Eye (tissue), 1 donor: ENCODE data around the gene LDB3.

Experiments
- DNase-seq: peaks from one replicate; pipeline ENCODE4 v3.0.0-alpha.2; 2015

Gene LDB3

DNA sequence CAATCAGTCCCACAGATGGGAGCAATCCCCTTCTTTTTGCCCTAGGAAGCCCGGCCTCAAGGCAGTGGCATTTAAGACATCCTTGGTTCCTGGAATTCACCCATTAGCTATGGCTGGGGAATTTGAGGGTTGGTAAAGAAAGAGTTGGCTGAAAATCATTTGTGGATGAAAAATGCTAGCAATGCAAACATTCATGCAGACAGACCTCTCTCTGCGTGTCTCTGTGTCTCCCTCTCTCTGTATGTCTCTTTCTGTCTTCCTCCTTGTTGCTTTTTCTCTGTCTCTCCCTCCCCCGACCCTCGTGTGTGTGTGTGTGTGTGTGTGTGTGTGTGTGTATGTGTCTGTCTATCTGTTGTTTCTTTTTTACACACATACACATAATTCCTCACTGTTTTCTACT, 19.4 kb downstream of the LDB3 start:
- no peak for DNase-seq

DNA sequence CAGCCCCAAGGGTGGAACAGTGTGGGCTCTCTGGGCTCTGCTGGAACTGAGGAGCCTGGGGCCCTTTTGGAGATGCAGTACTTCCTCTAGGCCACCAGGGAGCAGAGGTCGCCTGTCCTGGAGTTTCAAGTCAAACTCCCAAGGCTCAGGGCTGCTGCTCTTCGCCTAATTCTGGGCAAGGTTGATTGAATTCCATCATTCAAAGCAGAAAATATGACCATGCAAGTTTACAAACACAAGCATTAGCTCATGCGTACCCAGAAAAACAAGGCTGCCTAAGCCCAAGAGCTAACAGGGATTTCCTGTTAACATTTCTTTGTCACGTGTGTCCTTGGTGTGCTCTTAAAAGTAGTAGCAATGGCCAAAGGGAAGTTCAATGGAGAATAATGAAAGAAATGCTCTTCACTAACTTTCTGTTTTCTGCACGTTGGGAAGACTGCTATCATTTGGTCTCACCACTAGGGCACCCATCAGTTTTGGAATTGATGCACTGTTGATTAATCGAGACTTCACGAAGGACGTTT, 20.1 kb downstream of the LDB3 start:
- DNase-seq, result peak; percentile 81

DNA sequence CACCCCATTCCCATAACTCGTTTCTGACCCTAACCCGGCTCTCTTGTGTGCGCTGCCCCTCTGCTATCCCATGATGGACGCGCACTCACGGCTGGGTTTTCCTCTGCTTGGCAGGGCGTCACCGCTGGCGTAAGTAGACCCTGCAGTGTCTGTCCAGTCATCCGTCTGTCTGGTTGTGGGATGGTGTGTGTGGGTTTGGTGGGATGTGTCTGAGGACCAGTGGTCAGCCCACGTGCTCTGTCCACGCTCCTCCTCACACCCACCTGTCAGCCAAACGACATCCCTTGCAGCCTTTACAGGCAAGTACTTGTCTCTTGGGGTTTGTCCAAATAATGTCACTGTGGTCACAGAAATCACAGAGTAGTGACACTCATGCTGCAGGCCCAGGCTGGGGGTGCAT, 20.8 kb downstream of the LDB3 start:
- DNase-seq, result no peak

DNA sequence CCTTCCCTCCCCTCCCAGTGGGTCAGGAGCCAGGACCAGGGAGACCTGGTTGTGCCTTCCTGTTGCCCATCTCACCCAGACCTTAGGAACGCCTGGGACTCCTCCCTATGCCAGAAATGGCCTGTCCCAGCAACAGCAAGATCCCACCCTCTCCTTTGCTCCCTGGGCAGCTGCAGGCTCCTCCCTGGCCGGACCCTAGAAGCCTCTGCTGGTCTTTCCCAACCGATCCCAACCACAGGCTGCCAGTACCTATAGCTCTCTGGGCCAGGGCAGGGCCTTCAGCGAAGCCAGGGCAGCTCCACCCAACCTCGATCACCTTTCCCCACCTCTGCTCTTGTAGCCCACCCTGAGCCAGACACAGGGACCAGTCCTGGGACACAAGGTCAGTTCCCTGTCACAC, 21.9 kb downstream of the LDB3 start:
- no peak for DNase-seq

DNA sequence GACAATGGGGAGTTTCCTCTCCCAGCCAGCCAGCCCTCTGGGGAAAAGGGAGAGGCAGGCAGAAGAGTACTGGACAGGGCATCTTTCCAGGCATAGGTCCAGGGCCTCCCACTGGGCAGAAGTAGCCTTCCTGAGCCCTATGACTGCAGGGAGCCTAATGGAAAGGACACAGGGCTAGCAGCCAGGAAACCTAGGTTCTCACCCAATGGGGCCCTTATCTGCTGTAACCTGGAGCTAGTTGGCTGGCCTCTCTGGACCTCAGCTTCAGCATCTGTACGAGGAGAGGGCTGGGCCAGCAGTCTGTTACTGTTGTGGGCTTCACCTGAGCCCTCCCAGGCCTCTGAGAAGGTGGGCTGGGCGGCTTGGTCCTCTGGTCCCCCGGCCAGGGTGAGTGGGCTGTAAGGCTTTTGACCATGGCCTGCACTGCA, 22.4 kb downstream of the LDB3 start:
- DNase-seq, result no peak

DNA sequence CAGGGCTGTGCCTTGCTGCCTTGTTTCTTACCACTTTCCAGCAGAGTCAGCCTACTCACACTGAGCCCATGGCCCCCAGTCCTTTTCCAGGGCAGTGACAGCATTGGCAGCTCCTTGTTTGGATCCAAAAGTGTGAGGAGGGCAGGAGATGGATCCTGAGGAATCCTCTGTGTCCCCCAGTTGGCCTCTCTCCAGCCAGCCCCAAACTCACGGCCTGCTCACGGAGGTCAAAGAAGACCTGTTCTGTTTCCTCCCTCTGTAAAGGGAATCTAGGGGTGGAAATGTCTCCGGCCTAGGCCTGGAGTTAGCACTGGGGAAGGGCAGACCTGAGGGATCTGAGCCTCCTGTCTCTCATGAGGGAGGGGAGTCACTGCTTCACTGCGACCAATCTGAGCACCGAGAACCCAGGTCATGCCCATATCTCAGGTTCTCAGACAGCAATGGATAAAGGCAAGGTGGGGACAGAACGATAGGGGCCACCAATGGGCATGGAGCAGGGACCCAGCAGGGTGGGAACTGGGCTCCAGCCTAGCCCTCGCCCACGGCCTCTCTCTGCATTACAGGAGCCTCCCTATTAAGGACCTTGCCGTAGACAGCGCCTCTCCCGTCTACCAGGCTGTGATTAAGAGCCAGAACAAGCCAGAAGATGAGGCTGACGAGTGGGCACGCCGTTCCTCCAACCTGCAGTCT, 23.2 kb downstream of the LDB3 start:
- DNase-seq, result no peak

DNA sequence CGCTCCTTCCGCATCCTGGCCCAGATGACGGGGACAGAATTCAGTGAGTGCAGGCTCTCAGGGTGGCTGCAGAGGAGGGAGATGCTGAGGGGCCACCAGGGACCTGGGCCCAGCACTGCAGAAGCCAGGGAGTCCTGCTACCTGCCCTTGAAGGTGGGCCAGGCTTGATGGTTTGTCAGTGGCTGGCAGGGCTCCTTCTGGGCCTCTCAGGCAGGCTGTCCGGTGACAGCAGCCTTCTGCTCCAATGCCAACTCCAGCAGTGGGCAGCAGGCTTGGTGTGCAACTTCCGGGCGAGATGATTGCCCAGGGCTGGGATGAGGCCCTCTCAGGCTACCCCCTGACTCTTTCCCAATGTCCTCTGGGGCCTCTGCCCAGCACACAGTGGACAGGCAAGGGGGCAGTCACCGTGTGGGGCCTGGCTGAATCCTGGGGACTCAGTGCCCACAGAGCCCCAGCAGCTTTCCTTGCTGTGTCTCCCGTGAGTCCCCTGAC, 23.8 kb downstream of the LDB3 start:
- no peak for DNase-seq

DNA sequence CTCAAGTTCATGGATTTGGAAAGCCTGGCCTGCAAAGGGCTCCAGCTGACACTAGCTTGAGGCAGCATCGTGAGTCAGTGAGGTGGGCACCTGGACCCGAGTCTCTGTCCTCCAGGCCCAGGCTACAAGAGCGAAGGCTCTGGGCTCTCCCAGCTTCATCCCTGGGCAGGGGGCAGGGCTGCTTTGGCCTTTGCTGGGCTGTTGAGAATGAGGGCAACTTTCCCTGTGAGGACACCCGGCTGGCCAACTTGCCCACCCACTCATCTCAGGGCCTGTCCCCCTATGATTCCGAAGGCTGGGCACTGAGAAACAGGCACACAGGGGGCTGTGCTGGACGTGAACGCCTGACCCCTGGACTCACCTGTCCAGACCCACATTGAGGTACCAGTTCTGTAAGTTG, 24.4 kb downstream of the LDB3 start:
- no peak for DNase-seq

DNA sequence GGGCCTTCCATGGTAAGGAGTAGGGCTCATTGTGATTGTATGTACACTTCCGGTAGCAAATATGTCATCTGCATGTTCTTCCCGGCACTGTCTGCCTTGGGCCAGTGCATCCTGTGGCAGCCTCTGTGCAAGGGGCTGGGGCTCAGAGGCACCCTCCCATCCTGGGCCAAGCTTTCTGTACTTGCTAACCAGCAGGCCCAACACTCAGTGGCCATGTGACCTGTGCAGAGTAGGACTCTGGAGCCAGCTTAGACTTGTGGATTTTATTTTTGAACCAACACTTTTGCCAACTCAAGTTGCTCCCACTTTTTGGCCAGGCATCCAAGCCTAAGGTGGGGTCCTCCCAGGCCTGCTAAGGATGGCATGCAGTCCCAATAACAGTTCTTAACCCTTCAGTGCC, 25.0 kb downstream of the LDB3 start:
- DNase-seq, result no peak

DNA sequence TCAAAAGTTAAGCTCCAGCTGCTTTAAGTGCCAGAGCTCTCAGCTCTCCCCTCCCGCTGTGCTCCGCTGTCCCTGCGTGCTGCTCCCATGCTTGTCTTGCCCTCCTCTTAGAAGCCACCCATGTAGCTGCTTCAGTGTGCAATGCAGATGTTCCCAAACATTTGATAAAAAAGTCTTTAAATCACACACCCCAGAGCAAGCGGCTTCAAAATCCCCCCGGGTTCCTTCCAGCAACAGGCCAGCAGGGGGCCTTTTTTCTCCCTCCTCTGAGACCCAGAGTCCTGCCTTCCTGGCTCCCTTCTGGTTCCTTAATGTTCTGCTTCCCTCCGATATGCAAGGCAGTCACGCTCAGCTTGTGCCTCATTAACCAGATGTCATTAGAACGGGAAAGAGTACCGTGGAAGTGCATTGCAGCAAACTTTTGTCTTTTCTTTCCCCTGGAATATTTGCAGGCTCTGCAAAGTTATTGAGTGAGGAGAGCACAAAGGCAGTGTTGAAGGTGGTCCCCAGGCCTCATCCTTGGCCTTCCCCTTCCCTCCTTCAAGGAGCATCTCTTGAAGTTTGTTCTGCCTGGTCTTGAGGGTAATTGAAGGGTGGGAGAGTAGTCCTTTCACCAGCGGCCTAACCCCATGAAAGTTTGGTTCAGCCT, 25.5 kb downstream of the LDB3 start:
- peak; percentile 84 for DNase-seq

DNA sequence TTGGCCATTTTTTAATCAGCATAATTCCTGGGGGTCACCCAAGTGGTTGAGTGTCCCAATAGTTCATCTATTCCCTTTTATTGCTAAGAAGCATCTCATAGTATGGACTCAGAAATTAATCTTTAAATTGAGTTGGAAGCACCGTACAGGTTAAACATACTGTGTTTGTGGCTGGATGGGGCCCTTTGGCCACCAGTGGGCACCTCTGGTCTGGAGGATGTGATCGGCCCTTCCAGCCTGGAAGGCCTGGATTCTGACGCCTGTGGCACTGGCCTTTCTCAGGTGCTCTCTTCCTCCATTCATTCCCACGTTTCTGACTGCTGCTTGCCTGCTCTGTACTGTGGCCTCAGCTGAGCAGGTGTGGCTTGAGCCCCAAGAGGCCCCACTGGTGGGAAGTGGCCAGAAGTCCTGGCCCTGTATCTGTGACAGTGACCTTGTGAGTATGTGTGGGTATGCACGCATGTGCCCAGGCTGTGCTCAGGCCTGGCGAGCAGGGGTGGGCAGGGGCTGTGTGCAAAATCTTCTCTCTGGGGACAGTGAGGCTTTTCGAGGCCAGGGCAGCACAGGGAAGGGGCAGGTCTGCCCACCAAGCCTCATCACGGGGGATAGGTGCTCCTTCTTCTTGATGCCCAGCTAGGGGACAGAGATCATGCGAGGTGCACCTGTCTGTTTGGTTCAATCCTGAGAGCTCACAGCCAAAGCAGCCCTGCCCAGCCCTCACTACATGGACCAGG, 30.1 kb downstream of the LDB3 start:
- no peak for DNase-seq

DNA sequence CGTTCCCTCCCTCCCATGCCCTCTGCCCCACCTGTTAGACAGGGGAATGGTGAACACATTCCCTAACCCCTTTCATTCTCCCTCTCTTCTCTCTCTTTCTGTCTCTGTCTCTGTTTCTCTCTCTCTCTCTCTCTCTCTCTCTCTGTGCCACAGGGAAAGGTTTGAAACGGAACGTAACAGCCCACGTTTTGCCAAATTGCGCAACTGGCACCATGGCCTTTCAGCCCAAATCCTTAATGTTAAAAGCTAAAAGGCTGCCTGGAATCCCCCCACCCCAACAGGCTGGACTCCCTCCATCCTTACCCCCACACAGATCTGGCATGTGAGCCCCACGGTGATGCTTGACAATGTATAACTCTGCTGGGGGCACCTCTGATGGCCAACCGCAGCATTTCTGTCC, 30.8 kb downstream of the LDB3 start:
- no peak for DNase-seq

DNA sequence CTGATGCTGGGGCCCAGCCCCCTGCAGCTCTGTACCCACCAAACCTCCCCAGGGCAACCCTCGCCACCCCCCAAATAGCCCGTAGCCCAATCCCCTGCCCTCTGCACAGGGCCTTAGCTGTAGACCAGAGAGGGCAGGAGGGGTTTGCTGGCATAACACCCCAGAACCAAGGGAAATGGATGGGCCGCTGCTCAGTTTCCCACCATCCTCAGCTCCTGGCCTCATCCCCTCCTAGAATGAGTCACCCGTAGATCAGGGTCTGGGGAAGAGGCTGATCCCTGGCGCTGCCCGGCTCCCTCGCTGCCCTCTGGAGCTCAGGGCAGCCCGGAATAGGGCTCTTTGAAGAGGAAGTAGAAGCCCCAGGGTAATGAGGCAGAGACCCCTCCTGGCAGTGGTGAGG, 31.2 kb downstream of the LDB3 start:
- no peak for DNase-seq

DNA sequence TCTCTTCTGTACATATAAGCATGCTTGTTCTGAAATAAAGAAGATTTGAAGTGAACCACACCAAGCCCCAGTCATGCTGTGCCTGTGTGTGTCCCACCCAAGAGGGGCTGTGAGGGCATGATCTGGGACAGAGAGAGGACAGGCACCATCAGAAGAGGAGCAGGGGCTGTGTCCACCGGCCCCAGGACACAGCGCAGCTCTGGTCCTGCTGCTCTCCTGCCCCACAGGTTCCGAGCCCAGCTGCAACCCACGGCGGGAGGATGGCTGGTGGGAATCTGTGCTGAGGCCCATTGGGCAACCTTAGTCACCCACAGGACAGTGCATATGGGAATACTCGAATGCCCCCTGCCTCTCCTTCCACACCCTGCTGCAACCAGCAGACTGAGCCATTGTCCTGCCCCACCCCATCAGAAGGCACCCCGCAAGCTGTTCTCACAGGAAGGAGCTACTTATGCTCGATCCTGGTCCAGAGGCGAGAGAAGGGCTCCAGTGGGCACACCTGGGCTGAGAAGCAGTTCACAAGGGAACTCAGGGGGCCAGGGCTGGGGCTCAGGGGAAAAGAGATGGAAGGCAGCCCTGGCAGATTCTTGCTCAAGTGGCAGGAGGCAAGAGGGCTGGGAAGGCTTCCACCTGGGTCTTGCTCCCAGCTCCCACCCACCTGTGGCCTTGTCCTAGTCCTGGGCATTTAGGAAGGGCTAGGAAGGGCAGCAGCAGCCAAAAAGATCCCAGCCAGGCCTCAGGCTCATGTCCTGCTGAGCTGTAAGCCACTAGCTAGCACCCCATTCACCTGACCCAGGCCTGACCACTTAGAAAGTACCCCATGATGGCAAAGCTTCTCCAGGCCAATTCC, 31.9 kb downstream of the LDB3 start:
- no peak for DNase-seq

DNA sequence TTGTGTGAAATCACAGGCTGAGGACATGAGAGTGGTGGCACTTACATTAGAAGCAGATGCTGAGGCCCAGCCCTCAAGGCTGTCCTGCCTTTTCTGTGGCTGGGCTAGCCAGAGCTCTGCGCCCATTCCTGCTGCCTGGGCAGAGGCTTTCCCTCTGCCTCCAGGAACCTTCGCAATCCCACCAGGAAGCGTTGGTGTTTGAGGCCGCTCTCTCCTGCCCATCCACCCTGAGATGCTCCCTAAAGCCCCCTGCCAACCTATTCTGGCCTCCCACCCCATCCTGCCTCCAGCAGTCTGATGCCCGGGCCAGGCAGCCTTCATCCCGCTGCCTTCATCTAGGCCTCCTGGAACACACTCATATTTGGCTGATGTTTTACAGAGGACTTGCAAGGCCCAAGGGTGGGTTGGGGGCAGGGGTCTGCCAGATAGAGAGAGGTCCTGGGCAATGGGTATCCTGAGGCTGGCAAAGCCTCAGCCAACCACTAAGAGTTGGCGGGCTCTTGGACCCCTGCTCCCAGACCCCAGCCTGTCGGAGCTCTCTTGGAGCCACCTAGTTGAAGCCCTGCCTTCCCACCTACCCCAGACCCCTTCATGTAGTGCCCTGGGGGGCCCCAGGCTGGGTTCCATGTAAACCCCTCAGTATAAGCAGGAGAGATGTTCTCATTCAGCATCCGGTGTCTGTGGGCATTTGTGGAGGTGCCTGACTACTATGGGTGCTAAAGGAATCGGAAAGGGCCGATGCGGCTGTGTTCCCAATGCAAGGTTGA, 32.7 kb downstream of the LDB3 start:
- DNase-seq, result no peak

DNA sequence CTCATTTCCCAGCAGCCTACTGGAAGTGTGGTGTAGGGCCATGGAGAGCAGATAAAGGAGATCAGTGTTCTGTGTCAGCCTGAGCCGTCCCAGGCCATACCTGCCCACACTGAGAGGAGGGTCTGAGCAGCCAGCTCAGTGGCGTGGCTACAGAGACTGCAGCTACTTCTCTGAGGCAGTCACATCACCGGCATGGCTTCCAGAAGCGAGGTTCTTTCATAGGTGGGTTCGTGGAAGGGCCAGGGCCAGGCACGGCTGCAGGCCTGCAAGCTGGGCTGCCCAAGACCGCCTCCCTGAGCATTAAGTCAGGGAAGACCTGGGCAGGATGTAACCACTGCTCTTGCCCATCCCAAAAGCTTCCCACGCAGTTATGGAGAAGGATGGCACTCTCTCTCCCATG, 34.9 kb downstream of the LDB3 start:
- DNase-seq, result no peak

DNA sequence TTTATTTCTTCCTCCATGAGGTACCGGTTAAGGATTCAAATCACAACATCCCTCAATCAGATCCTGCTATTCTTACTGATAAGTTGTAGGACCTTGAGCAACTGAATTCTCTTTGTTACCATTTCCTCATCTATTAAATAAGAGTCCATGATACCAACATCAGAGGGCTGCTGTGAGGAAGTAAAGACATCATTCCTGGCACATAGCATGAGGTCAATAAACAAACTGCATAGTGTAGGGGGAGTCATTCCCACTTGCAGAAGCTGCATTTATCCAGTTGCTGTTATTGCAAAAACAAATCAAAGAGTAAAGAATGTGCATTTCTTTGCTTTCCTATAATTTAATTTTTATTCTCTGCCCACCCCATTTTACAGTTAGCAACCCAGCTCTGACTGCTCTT, 36.8 kb downstream of the LDB3 start:
- DNase-seq, result no peak

DNA sequence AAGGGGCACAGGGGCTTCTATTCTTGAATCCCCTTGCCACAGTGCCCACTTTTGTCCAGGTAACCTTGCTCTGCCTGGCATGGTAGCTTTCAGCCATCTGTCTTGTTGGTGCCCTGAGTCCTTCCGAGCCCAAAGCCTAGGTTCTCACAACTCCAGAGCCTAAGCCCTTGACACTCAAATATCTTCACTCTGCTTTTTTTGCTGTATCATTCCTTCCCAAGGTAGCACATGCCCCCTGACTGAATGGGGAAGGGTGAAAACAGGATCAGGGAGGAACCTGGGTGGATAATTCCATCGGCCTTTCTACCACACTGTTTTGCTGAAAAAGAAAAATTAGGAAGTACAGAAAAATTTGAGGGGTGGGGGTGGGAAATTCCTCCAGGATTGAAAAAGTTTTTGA, 37.6 kb downstream of the LDB3 start:
- DNase-seq, result no peak

DNA sequence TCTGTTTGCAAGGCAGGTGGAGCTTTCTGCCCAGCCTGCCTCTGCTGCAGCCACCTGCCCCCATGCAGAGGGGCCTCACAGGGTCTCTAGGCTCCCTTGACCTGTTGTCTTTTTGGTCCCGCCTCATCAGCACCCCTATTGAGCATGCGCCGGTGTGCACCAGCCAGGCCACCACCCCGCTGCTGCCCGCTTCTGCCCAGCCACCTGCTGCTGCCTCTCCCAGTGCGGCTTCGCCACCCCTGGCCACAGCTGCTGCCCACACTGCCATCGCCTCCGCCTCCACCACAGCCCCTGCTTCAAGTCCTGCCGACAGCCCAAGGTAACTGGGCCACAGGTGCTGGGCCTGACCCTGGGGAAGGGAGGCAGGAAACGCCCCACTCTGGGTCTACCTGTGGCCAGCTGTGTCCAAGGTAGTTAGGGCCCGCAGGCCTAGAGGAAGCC, 38.1 kb downstream of the LDB3 start:
- no peak for DNase-seq

DNA sequence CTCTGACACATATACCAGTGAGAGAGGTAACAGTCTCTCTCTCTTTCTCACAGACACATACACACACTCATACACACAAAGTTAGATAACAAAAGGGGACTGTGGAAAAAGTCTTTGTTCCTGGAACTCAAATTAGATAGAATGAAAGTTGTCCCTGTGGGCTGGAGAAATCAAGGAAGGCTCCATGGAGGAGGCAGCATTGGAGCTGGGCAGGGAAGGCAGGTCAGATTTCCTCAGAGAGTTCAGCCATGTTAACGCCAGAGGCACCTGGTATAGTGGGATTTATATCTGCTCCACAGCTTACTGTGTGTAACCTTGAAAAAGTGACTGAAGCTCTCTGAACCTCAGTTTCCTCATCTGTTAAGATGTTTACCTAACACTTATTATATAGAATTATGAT, 38.7 kb downstream of the LDB3 start:
- DNase-seq, result no peak

DNA sequence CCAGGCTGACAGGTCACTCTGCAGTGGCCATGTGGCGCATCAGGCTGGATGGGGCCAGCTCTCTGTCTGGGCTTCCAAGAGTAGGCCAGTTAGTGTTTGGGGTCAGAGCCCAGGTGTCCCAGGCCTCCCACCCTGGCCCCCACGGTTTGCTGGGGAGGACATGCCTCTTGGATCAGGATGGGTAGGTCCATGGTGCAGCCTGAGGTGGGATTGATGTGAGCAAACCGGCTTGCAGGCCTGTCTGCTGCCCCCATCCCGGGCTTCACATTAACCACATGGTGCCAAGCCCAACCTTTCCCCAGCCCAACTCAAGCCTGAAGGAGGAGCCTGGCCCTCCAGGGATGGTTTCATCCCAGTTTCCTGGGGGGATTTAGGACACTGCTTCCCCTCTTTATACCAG, 39.2 kb downstream of the LDB3 start:
- no peak for DNase-seq
